HepG2 (cell line): Measurements from ENCODE around the gene SYNE1. TPM values are rescaled to one million over a fixed set of nuclear protein-coding genes. Genes with fewer than 3 reads are reported as not detected.
A peak's percentile ranks its signal among the peaks of the same experiment; 100 is the strongest.

Experiments used
- ADNP ChIP-seq: sonication (generic); formaldehyde crosslinking; IDR thresholded peaks from 2 replicates; pipeline ENCODE4 v1.4.0; 2020; ENCODE audit warnings: missing genetic modification reagents
- AFF4 ChIP-seq: sonication (generic); formaldehyde crosslinking; IDR thresholded peaks from 2 replicates; pipeline ENCODE4 v1.4.0; 2020; ENCODE audit warnings: missing genetic modification reagents
- CBX5 ChIP-seq: sonication (generic); formaldehyde crosslinking; IDR thresholded peaks from 2 replicates; pipeline ENCODE4 v1.4.0; 2020; ENCODE audit warnings: missing genetic modification reagents, borderline replicate concordance
- GATAD1 ChIP-seq: IDR thresholded peaks from 2 replicates; pipeline ENCODE4 v1.6.1; 2016; ENCODE audit warnings: missing genetic modification reagents, missing compliant biosample characterization
- KAT8 ChIP-seq: IDR thresholded peaks from 2 replicates; pipeline ENCODE4 v1.6.1; 2016; ENCODE audit warnings: missing genetic modification reagents, missing compliant biosample characterization
- LBX2 ChIP-seq: sonication (generic); formaldehyde crosslinking; IDR thresholded peaks from 2 replicates; pipeline ENCODE4 v1.5.0; 2020; ENCODE audit warnings: missing genetic modification reagents, mild to moderate bottlenecking, borderline replicate concordance
- PBX2 ChIP-seq: IDR thresholded peaks from 2 replicates; pipeline ENCODE4 v1.6.1; 2016; ENCODE audit warnings: control low read depth
- PLRG1 ChIP-seq: fragments of 450-650 bp; conservative IDR thresholded peaks from 2 replicates; pipeline ENCODE4 v1.6.1; 2016
- SAFB2 ChIP-seq: sonication (generic); formaldehyde crosslinking; IDR thresholded peaks from 2 replicates; pipeline ENCODE4 v1.5.1; 2020; ENCODE audit warnings: missing genetic modification reagents, low read depth, mild to moderate bottlenecking, borderline replicate concordance
- SALL2 ChIP-seq: sonication (generic); formaldehyde crosslinking; IDR thresholded peaks from 2 replicates; pipeline ENCODE4 v1.8.1; 2023; ENCODE audit warnings: mild to moderate bottlenecking, missing genetic modification reagents, inconsistent platforms
- ZNF121 ChIP-seq: sonication (generic); formaldehyde crosslinking; IDR thresholded peaks from 2 replicates; pipeline ENCODE4 v1.5.0; 2020; ENCODE audit warnings: mild to moderate bottlenecking, missing genetic modification reagents
- ZNF30 ChIP-seq: sonication (generic); formaldehyde crosslinking; IDR thresholded peaks from 2 replicates; pipeline ENCODE4 v1.5.0; 2020; ENCODE audit warnings: mild to moderate bottlenecking, missing genetic modification reagents
- ZNF383 ChIP-seq: sonication (generic); formaldehyde crosslinking; IDR thresholded peaks from 2 replicates; pipeline ENCODE4 v1.4.0; 2020; ENCODE audit warnings: missing genetic modification reagents, mild to moderate bottlenecking, borderline replicate concordance
- ZNF430 ChIP-seq: sonication (generic); formaldehyde crosslinking; IDR thresholded peaks from 2 replicates; pipeline ENCODE4 v1.9.0; 2021; ENCODE audit warnings: mild to moderate bottlenecking, missing genetic modification reagents
- ZNF501 ChIP-seq: sonication (generic); formaldehyde crosslinking; IDR thresholded peaks from 2 replicates; pipeline ENCODE4 v1.5.1; 2020; ENCODE audit warnings: mild to moderate bottlenecking, moderate library complexity, missing genetic modification reagents
- ZNF530 ChIP-seq: sonication (generic); formaldehyde crosslinking; IDR thresholded peaks from 2 replicates; pipeline ENCODE4 v1.5.0; 2020; ENCODE audit warnings: low read depth, mild to moderate bottlenecking, missing genetic modification reagents
- polyA plus RNA-seq, 8 experiments: library from polyadenylated mRNA; depleted of rRNA in 3 of 8; stranded (reverse) in 7 of 8; unstranded in 1 of 8; fragments of >200 nt; fragmentation: Illumina TruSeq in 4 of 8; extraction: Trizol in 4 of 8; gene quantifications; 2 replicates each; pipeline versions ENCODE4 v1.2.1 to v1.2.3, GENCODE V29; 2011 to 2016; ENCODE audit warnings: low read depth in 4 of 8, missing spikeins in 1 of 8, mixed read lengths in 1 of 8; ENCODE audit not compliant: insufficient read depth in 1 of 8
- total RNA-seq, 5 experiments: library from RNA; depleted of rRNA; stranded (reverse); fragments of >200 nt; fragmentation: Illumina TruSeq; extraction: Trizol; gene quantifications; 2 replicates each; pipeline ENCODE4 v1.2.3, GENCODE V29; 2016; ENCODE audit warnings: low read depth in 1 of 5

SYNE1 gene
- total and polyA plus RNA-seq, 2 of the 13 experiments (the other 11 are each of a cell fraction or from before 2014, with no cell fraction given): 5.5 to 15.9 TPM

- TF ChIP-seq ZNF530 (CRISPR knock-in tag): no peak
- TF ChIP-seq ZNF30: no peak
- TF ChIP-seq GATAD1 (CRISPR knock-in tag): no peak
- no peak for TF ChIP-seq PLRG1
- peak; percentile 91 for TF ChIP-seq ADNP (CRISPR knock-in tag)
- TF ChIP-seq SALL2 (CRISPR knock-in tag): no peak
- TF ChIP-seq ZNF430 (CRISPR knock-in tag): peak; percentile 23; the same call in 1 of the 2 replicates
- TF ChIP-seq PBX2 (CRISPR knock-in tag): no peak
- no peak for TF ChIP-seq CBX5 (CRISPR knock-in tag)
- peak; percentile 48; the same call in 1 of the 2 replicates for TF ChIP-seq KAT8 (CRISPR knock-in tag)
- 0 out of 2 replicates have a peak, but pooled peaks have one; percentile 15 for TF ChIP-seq ZNF501 (CRISPR knock-in tag)
- no peak for TF ChIP-seq LBX2 (CRISPR knock-in tag)
- no peak for TF ChIP-seq SAFB2 (CRISPR knock-in tag)
- TF ChIP-seq AFF4: no peak
- no peak for TF ChIP-seq ZNF383
- peak; percentile 96 for TF ChIP-seq ZNF121 (CRISPR knock-in tag)
Observed at GRCh38 chr6:152313542-152314482, 323.4 kb downstream of the SYNE1 start (continued).
